Ishikawa (cell line): ENCODE data around the gene PTPRD.

Source experiments
- CREB1 ChIP-seq: IDR thresholded peaks from 2 replicates; pipeline ENCODE4 v1.6.1; 2012; ENCODE audit warnings: low read depth
- FOXM1 ChIP-seq: IDR thresholded peaks from 2 replicates; pipeline ENCODE4 v1.6.1; 2012; ENCODE audit warnings: low read depth, borderline replicate concordance
- REST ChIP-seq: IDR thresholded peaks from 2 replicates; pipeline ENCODE4 v1.6.1; 2012; ENCODE audit warnings: low read depth, mild to moderate bottlenecking

- TF ChIP-seq CREB1 (no peak), FOXM1 (no peak), REST (no peak)
These were observed 504.0 kb downstream of the PTPRD start for GRCh38 chr9:10108815-10109214.
